Measurements from ENCODE around the gene SMIM5.
A peak's percentile ranks its signal among the peaks of the same experiment; 100 is the strongest.

The SMIM5 gene

DNA sequence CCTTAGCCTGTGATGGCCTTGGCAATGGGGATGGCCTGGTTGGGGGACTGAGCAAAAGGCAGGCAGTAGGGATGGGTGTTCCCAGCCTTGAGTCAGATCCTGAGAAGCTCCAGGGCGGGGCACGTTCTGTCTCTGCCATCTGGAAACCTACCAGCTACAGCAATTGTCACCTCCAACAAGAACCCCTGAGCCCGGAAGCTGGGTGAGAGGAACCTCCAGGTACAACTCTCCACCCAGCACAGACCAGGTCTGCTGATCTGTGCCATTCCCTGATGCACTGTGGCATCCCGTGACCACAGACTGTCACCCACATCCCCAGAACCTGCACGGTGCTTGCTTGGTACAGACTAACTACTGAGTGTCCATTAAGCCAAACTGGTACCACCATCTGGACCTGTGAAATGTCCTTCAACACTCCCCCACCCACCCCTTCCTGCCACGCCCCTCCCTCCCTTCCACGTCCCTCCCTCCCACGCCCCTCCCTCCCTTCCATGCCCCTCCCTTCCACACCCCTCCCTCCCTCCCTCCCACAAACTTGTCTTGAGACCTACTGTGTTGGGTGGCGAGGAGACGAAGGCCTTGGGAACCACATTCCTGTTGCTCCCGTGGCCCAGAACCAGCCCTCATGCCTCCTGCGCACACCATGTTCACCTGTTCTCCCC, 29.1 kb upstream of the SMIM5 start:
- DNase-seq = no peak

DNA sequence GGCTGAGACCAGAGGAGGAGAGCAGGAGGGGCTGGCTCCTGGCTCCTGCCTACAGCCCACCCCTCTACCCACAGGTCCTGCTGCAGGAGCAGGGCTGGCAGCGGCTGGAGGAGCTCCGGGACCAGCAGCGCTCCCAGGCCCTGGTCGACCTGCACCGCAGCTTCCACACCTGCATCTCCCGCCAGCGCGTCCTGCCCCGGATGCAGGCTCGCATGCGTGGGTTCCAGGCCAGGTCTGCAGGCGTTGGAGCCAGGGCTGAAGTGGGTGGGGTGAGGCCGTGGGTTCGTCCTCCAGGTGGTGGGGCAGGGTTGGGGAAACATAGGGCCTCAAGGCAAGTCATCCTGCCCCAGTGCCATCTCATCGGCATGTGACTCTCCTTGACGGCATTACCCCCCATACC, 27.4 kb upstream of the SMIM5 start:
- DNase-seq = no peak

DNA sequence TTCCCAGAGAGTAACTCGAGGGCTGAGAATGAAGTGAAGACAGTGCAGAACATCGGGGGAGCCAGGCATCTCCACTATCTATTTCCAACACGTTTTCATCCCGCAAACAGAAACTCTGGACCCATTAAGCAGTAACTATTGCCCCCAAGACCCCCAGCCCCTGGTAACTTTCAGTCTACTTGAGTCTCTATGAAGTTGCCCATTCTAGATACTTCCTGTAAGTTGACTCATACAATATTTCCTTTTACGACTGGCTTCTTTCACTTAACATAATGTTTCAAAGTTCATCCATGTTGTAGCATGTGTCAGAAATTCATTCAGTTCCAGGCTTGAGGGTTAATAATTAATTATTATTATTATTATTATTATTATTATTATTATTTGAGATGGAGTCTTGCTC, 26.1 kb upstream of the SMIM5 start:
- no peak for DNase-seq

DNA sequence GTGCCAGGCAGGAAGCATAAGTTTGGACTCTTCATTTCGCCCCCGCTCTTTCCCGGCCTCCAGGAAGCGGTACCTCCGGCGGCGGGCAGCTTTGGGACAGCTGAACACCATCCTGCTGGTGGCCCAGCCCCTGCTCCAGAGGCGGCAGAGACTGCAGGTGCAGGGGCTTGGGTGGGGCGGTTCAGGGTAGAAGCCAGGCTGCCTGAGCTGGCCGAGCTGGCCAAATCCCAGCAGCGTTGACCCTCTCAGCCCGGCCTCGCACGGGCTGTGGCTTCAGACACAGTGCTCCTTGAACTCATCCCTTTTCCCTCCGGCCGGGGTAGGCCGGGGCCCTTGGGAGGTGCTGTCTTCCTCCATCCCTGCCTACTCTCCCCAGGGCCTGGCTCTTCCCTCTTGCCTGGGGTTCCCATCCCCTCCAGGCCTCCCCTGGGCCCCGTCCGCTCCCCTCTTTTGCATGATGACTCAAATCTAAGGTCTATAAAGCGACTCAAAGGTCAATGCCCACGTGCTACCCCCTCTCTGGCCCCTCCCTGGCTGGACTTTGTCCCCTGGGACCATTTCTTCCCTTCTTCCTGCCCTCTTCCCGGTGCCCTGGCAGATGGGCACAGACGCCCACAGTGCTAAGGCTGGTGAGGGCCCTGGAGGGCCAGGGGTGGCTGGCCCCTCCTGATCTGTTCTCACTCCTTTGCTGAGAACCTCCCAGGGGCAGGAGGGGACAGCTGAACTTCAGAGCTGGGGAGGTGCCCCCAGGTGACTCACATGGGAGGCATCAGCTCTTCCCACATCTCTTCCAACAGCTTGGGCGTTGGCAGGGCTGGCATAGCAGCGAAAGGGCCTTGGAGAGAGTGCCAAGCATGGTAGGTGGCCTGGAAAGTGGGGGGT, 22.9 kb upstream of the SMIM5 start:
- DNase-seq = no peak

DNA sequence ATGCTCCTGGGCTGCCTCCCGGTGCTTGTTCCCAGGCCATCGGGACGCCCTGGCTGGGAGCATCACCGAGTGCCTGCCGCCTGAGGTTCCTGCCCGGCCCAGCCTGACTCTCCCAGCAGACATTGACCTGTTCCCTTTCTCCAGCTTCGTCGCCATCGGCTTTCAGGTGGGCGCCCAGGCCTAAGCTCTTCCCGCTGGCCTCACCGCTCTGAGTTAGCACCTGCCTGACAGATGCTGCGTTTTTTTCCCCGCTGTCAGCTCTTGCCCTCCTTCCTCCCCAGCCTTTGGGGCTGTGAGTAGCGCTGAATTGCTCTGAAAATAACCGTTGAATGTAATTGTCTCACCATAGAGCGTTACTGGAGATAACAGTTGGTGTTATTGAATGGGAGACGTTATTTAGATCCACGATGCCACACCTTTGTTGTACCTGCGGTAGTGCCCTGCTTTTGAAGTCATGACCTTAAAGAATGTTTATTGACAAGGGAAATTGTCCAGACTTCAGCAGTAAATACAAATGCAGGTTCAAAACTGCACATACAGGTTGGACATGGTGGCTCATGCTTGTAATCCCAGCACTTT, 21.3 kb upstream of the SMIM5 start:
- DNase-seq = no peak

DNA sequence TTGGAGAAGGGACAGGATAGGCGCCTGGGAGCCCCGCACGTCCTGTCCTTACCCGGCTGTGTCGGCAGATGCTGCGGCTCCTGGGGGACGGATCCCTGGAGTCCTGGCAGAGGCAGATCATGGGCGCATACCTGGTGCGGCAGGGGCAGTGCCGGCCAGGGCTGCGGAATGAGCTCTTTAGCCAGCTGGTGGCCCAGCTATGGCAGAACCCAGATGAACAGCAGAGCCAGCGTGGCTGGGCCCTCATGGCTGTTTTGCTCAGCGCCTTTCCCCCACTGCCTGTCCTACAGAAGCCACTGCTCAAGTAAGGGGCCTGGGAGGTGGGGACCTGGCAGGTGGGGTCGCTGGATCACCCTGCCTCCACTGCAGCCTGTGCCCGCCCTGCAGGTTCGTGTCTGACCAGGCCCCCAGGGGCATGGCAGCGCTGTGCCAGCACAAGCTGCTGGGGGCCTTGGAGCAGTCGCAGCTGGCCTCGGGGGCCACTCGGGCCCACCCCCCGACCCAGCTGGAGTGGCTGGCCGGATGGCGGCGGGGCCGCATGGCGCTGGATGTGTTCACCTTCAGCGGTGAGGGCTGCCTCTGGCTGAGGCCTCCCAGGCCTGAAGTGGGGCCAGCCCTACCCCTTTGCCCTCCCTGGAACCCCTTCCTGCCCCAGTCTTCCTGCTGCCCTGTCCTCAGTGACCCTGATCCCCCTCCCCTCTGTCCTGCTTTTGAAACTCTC, 20.2 kb upstream of the SMIM5 start:
- no peak for DNase-seq

DNA sequence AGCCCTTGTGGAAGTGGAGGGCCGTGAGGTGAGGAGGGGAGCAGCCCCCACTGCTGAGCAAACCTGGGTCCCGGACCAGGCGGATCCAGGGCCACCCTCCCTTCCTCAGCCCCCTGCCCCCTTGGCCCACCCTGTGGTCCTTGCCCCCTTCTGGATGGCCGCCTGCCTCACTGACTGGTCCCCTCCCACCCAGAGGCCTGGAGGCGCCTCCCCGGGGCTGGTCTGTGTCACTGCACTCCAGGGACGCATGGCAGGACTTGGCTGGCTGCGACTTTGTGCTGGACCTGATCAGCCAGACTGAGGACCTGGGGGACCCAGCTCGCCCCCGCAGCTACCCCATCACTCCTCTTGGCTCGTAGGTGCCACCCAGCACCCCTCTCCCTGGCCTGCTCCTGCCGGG, 19.2 kb upstream of the SMIM5 start:
- peak; percentile 29 for DNase-seq

DNA sequence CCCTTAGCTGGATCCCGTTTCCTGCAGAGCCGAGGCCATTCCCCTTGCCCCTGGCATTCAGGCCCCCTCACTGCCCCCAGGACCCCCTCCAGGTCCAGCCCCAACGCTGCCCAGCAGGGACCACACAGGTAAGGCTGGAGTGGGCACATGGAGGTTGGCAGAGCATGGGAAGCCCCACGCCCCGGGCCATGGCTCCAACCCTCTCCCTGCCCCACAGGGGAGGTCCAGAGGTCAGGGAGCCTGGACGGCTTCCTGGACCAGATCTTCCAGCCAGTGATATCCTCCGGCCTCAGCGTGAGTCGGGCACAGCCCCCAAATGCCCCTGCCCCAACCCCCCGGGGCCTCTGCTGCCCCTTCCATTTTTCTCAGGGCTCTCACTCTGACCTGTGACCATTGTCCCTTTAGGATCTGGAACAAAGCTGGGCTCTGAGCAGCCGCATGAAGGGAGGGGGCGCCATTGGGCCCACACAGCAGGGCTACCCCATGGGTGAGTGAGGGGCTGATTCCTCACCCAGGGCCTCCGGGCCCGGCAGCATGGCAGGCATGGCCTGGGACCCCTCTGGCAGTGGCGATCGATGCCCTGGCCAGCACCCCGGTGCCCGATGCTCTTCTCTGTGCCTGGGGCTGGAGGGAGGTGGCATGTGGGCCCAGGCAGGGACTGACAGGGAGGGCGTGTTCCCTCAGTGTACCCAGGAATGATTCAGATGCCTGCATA, 18.5 kb upstream of the SMIM5 start:
- DNase-seq = no peak

DNA sequence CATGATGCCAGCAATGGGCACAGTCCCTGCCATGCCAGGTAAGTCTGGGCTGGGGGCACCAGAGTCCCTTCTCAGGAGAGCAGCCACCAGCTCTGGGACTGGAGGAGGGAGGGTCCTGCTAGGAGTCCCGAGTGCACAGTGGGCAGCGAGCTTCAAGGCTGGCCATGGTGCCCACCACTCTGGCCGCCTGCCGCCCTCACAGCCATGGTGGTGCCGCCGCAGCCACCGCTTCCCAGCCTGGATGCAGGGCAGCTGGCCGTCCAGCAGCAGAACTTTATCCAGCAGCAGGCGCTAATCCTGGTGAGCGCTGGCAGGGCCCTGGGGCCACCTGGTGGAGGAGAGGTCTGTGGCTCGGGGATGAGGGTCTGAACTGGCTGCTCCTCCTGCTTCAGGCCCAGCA, 17.9 kb upstream of the SMIM5 start:
- no peak for DNase-seq

DNA sequence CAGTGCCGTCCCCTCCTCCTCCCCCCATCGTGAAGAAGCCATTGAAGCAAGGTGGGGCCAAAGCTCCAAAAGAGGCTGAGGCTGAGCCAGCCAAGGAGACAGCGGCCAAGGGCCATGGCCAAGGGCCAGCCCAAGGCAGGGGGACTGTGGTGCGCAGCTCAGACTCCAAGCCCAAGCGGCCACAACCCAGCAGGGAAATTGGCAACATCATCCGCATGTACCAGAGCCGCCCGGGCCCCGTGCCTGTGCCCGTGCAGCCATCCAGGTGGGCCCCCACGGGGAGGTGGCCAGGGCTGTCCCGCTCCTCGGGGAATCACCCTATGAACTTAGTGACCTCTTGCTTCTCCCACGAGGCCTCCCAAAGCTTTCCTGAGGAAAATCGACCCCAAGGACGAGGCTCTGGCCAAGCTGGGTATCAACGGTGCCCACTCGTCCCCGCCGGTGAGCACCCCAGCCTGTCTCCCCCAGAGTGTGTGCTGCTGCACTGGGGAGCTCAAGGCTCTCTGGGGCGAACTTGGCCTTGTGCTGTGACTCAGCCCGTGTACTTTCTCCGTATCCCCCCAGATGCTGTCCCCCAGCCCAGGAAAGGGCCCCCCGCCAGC, 16.6 kb upstream of the SMIM5 start:
- DNase-seq = no peak

DNA sequence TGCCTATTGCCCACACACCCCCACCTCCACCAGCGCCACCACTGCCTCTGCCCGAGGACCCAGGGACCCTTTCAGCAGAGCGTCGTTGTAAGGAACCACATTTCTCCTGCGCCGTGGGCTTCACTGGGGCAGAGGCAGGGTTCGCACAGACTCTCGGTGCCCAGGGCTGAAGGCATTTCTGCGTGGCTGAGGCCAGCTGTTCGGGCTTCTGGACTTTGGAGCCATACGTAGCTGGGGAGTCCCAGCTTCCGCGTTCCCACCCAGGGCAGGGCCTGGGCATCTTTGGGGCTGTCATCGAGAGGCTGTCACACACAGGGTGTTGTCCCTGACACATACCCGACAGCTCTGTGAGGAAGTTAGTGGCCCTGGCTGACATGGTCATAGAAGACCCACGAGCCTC, 16.0 kb upstream of the SMIM5 start:
- no peak for DNase-seq

DNA sequence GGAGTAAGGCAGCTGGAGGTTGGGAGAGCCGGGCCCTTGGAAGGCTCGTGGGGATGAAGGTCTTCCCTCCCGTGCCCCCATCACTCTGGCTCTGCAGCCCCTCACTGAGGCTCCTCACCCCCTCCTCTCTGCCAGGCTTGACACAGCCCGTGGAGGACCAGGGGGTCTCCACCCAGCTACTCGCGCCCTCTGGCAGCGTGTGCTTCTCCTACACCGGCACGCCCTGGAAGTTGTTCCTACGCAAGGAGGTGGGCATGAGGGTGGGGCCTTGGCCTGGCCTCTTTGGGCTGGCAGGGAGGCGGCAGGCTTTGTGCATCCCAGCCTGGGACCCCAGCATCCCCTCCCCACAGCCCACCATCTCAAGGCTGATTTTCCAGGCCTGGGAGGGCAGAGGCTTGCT, 15.6 kb upstream of the SMIM5 start:
- no peak for DNase-seq

DNA sequence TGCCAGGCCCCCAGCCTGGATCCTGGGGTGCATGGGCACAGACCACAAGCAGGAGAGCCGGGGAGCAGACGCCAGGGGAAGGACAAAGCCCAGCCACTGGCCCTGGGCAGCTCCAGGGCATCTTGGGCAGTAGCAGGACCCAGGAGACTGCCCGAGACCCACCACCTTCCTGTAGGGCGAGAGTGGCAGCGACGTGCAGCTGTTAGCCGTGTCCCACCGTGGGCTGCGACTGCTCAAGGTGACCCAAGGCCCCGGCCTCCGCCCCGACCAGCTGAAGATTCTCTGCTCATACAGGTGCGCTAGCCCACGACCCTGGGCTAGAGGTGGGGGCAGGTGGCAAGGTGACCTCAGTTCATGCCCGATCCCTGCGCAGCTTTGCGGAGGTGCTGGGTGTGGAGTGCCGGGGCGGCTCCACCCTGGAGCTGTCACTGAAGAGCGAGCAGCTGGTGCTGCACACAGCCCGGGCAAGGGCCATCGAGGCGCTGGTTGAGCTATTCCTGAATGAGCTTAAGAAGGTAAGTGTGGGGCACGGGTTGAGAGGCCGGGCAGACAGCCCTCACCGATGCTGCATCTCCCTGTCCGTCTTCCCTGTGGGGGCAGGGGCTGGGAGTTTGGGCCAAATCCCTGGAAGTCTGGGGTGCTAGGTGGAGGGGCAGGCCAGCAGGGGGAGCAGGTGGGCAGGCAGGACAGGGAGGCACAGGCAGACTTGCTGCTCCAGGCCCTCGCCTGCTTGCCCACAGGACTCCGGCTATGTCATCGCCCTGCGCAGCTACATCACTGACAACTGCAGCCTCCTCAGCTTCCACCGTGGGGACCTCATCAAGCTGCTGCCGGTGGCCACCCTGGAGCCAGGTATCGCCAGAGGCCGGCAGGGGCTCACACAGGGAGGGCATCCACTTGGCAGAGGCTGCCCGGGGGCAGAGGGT, 13.5 kb upstream of the SMIM5 start:
- peak; percentile 53 for DNase-seq

DNA sequence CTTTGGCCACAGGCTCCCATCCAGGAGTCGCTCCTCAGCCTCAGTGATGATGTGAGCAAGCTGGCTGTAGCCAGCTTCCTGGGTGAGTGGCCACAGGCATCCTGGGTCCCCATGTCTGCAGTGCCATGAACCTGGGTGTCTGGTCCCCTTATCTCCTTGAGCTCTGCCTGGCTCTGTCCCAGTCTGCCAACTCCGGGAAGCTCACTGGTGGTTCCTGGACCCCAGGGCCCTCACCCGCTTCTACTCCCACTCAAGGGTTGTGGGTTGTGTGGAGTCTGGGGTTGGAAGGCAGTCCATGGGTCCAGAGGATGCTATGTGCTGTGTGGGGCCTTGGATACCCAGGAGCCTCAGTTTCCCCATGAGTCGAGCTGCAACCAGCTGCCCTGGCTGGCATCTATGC, 11.7 kb upstream of the SMIM5 start:
- DNase-seq = no peak

DNA sequence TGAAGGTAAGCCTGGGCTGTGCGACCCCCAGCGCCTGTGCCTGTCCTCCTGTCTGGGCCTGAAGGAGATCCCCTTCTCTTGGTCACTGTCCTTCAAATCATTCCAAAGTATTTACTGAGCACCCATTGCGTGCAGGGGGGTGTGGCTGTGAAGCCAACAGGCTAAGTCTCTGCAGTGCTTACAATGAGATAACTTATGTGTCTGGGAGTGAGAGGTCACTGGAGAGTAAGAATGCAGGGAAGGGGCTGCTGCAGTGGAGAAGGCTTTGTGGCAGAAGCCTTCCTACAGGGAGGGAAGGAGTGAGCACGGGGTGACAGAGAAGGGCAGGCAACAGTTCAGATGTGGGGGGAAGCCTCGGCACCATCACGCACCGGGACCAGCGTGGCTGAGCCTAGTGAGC, 11.2 kb upstream of the SMIM5 start:
- DNase-seq = peak; percentile 45

DNA sequence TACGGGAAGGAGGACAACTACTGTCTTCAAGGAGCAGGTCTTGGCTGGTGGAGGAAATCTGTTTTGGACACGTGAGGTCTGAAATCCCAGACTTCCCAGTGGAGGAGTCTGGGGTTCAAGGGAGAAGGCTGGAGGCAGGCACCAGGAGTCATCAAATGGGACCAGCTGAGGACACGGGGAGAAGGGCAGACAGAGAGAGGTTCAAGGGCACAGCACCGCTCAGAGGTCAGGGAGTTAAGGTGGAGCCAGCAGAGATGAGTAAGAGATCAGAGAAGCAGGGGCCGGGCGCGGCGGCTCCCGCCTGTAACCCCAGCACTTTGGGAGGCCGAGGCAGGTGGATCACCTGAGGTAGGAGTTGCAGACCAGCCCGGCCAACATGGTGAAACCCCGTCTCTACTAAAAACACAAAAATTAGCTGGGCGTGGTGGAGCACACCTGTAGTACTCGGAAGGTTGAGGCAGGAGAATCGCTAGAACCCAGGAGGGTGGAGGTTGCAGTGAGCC, 10.4 kb upstream of the SMIM5 start:
- no peak for DNase-seq

DNA sequence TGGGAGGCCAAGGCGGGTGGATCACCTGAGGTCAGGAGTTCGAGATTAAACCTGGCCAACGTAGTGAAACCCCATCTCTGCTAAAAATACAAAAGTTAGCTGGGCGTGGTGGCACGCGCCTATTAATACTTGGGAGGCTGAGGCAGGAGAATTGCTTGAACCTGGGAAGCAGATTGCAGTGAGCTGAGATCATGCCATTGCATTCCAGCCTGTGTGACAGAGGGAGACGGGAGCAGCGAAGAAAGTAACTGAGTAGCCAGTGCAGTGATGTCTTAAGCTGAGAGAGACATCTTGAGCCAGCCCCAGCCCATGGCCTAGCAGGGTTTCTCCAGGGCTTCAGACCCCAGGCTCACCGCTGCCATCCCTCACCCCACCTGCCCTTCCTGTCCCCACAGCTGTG, 9.8 kb upstream of the SMIM5 start:
- DNase-seq = no peak

DNA sequence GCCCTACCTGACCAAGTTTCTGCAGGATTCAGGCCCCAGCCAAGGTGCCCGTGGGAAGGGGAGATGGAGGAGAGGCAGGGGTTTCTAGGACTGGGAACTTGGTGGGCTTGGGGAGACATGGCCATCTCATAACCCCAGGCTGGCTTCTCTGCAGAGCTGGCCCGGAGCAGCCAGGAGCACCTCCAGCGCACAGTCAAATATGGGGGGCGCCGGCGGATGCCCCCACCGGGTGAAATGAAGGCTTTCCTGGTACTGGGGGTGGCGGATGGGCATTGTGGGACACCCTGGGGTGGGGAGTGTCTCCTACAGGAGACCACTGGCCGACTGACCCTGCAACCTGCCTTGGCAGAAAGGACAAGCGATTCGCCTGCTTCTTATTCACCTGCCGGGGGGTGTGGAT, 9.2 kb upstream of the SMIM5 start:
- DNase-seq = no peak

DNA sequence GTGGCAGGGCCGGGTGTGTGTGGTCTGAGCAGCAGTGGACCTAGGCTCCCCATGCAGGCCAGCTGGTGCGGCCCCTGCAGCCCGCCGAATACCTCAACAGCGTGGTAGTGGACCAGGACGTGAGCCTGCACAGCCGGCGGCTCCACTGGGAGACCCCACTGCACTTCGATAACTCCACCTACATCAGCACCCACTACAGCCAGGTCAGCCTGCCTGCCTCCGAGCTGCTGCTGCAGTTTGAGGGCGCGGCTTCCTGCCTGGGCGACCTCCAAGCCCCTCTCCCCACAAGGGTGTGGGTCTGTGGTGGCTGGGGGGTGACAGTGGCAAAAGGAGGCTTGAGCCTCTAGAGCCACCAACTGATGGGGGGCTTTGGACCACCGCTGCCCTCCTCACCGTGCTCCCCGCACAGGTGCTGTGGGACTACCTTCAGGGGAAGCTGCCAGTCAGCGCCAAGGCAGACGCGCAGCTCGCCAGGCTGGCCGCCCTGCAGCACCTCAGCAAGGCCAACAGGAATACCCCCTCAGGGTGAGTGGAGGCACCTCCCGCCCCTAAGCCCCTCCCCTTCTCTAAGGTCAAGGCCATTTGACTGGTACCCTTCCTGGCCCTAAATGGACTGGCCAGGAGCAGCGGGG, 8.4 kb upstream of the SMIM5 start:
- no peak for DNase-seq

DNA sequence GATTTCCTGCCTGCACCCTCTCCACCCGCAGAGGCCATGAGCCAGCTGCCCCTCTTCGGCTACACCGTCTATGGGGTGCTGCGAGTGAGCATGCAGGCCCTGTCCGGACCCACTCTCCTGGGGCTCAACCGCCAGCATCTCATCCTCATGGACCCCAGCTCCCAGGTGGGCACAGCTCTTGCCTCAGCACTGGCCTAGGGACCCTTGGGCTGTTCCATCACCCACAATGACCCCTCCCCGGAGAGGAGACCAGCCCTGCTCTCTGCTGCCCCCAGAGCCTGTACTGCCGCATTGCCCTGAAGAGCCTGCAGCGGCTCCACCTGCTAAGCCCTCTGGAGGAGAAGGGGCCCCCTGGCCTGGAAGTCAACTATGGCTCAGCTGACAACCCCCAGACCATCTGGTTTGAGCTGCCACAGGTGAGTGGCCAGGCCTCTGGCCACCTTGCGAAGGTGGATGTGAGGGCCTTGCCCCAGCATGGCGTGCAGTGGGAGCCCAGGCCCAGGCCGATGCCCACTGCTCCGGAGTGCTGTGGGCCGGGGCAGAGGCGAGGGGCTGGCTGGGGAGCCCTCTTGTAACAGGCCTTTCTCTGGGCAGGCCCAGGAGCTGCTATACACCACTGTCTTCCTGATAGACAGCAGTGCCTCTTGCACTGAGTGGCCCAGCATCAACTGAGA, 7.3 kb upstream of the SMIM5 start:
- peak; percentile 43 for DNase-seq
